Daoy (cell line): ENCODE data around the gene PPP3CA. TPM values are rescaled to one million over a fixed set of nuclear protein-coding genes. Genes with fewer than 3 reads are reported as not detected.

Source experiments
- DNase-seq: peaks from one replicate; pipeline ENCODE4 v3.0.0-alpha.2; 2015; ENCODE audit warnings: low read depth
- total RNA-seq: library from RNA; depleted of rRNA; stranded (reverse); fragments of >200 nt; shearing (Covaris generic); gene quantifications from 2 replicates; pipeline ENCODE4 v1.2.3, GENCODE V29; 2014

PPP3CA gene
- total RNA-seq, 1 experiment from 2014 or later = 10.1 TPM

DNA sequence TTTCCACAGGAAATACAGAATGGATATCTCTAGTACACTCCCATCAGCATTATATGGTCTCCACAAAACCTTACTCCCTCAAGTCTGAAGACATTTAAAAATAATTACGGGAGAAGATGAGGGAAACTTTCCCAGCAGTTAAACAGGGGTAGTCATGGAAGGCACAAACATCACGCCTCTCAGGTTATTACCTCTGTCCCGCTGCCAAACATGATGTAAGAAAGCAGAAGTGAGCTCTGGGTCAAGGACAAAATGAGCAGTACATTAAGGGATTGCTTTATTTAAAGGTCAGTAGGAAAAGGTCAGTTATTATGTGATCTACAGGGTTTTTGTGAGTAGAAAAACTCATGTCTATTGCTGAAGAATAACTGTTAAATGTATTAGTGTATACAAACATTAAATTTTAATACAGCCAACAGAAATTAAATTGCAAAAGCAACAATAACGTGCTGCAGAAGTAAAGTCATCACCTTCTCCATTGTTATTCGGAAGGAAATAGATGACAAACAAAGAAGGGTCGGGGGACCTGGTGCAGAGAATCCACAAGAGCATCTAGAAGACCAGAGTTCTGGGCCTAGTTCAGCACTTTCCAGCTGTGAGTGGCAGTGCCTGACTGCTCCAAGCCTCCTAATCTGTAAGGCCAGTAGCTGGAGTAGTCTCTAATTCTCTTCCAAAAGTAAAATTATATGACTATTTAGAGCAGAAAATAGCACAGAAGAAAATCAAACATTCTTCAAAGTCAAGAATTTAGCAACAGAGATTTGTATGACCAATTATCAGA lies 171.2 kb downstream of the PPP3CA start:
- DNase-seq = no peak

GRCh38 chr4:101174679-101175345 lies 172.5 kb downstream of the PPP3CA start:
- DNase-seq = no peak

DNA sequence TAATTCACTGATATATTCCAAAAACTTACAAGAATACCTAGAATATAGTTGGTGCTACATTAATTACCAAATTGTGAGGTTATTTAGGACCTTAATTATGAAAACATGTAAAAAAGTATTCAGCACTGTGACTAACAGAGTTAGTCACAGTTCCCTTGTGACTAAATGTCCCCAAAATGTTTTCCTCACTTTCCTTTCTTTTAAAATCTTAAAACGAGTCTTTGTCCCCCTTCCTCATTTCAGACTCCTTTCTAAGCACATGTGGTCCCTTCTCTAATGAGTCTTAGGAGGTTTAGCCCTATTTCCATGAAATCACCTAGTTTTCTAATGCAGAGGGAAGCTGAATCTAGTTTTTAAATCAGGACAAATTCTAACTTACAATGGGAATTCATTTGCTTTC lies 175.0 kb downstream of the PPP3CA start:
- no peak for DNase-seq

DNA sequence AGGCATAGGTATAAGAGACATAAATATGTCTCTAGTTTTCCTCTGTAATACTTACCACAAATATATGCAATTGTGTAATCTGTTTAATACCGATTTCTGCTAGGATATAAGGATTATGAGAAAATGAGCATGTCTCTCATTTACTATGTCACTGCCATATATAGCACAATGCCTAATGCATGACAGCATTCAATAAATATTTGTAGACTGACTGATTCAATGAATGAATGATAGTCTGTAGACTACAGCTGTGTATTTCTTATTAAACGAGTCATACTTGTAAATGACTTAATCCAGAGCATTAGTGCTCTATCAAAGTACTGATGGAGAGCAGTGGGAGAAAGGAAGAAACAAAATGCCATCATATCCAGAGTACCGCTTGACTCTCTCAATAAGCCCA lies 175.6 kb downstream of the PPP3CA start:
- no peak for DNase-seq

DNA sequence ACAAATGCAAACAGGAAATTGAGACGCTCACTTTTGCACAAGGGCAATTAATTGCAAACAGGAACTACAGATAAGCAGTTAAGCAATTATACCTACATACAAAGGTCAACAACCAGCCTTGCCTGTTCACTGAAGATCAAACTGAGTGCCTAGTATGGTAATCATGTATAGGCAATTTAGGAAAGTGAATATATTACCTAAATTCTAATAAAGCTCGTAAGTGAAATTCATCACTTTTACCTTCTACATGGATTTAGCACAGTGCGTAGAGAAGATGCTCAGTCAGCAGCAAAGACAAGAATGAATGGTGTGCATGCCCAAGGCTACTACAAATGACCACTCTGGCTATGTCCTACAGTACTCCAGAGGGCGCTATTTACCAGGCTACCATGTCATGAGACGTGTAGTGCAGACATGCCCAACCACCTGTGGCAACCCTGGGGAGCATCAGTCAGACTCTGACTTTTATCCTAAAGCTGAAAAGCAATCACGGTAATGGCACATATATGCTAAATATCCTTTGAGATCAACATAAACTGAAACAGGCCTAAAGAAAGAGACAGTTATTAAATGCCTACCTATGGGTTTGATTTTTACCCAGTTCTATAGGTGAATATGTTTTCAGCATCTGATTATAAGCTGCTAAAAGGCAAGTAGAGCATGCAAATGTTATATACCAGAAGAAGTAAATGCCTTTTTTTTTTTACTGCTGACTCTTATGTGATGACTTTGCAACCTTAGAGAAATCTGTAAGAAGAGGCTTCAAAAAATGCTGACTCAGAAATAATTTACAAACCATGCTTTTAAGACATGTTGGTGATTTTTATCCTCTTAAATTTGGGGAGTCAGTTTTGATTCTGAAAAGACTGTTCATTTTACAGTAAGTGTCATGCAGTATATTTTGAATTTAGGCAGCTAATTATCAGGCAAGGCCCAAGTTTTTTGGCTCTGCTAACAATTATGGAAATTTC lies 178.0 kb downstream of the PPP3CA start:
- DNase-seq = peak; percentile 59

- no peak for DNase-seq
Measured at GRCh38 chr4:101163936-101164335, 183.4 kb downstream of the PPP3CA start.

GRCh38 chr4:101162990-101163380 lies 184.3 kb downstream of the PPP3CA start:
- no peak for DNase-seq

- no peak for DNase-seq
Measured at GRCh38 chr4:101160792-101161592, 186.3 kb downstream of the PPP3CA start.

DNA sequence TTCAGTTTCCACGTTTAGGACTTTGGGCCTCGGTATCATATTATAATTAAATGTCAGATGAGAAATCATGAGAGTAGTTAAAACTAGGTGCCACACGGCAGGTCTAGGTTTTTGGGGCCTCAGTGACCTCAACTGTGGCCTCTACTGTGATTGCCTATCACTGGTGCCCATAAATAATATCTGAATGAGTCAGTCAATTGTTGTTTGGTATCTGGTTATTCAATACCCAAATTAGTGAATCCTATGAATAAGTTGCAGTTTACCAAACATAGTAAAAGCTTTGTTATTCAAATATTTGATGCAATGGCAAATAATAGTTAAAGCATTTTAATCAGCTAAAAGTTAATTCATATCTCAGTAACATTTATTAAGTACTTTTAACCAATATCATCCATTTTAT lies 188.8 kb downstream of the PPP3CA start:
- DNase-seq = no peak

- DNase-seq = no peak
Measured at GRCh38 chr4:101158134-101158482, 189.2 kb downstream of the PPP3CA start.

GRCh38 chr4:101157415-101158133 lies 189.8 kb downstream of the PPP3CA start:
- no peak for DNase-seq

- DNase-seq = no peak
Measured at GRCh38 chr4:101156619-101157310, 190.6 kb downstream of the PPP3CA start.

- no peak for DNase-seq
Measured at GRCh38 chr4:101155945-101156344, 191.4 kb downstream of the PPP3CA start.

DNA sequence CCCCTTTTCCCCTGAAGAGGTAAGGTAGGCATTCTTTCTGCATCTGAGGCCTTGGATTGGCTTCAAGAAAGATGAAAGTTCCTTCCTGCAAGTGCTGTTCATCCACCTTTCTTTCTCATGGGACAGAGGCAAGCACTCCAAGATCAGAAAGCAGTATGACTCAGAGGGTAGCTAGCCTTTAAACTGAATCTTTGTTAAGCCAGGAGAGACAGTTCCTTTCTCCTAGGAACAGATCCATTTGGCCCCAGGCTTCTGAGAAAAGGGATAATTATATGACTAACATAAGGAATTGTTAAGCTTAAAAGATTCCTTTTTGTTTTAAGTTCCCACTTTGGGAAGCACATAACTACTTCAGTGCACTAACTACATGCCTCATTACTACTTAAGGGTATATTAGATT lies 192.0 kb downstream of the PPP3CA start:
- DNase-seq = peak; percentile 33

GRCh38 chr4:101153653-101154052 lies 193.7 kb downstream of the PPP3CA start:
- DNase-seq = no peak

DNA sequence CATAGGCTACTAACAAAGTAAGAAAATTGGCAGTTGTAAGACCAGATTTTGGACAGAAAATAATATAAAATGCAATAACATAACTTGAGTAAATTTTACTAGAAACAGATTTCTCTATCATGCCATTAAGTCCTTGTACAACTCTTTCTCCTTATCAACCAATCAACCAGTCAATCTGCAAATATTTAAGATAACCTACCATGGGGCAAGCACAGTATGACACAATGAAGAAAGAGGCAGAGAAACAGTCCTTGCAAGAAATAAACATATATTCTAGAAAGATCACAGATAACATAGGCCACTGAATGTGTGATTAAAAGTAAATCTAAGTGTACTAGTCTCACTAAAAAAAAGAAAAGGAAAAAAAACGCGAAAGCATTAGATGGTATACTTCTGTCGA lies 194.8 kb downstream of the PPP3CA start:
- no peak for DNase-seq

GRCh38 chr4:101148551-101148950 lies 198.8 kb downstream of the PPP3CA start:
- no peak for DNase-seq

DNA sequence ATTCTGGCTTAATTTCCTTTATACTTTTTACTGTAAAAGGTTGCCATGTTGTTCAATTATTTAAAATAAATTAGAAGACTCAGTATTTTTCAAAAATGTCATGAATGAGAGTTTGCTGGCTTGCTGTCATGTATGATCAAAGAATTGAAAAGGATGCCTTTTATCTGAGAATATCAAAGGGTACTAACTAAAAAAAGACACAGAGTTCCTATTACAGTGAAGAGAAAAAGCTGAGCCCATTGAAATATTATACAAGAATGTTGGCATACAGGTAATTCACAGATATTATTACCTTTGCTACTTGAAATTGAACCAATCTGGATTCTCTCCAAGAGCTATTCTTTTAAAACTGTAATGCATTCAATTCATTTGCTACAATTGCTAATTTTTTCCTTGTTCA lies 200.0 kb downstream of the PPP3CA start:
- no peak for DNase-seq

DNA sequence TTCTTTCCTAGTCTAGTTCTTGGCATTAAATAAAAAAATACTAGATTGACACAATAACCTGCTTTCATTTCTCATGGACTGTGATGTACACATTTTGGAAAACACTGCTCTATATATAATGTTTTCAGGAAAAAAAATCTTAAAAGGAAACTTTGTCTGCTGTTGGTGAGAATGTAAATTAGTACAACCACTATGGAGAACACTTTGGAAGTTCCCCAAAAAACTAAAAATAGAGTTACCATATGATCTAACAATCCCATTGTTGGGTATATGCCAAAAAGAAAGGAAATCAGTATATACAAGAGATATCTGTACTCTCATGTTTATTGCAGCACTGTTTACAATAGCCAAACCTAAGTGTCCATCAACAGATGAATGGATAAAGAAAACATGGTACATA lies 202.3 kb downstream of the PPP3CA start:
- DNase-seq = no peak

GRCh38 chr4:101142259-101142658 lies 205.1 kb downstream of the PPP3CA start:
- no peak for DNase-seq
